ENCODE results near the gene VWA5B1. TPM values are rescaled to one million over a fixed set of nuclear protein-coding genes. Genes with fewer than 3 reads are reported as not detected.

The VWA5B1 gene
- total and polyA plus RNA-seq, 2 of the 8 experiments (the other 6 are each of a cell fraction or from before 2014, with no cell fraction given), result 0.54 to 2.3 TPM

GRCh38 chr1:20353836-20354235 lies 63.2 kb downstream of the VWA5B1 start:
- Histone ChIP-seq H3K23me2 (ENCODE audit: low read depth, low read length) (no peaks in the 10 kb centered on the region), H3K79me1 (ENCODE audit: low read depth, low read length) (no peaks in the 10 kb centered on the region), H2BK12ac (ENCODE audit: low read depth, low read length) (no peak overlapping the region), H2BK15ac (ENCODE audit: low read length) (no peak overlapping the region), H4K5ac (ENCODE audit: insufficient read length, low read depth, low read length) (no peak overlapping the region), H3K79me2 (ENCODE audit: control insufficient read depth in 1 of 2, insufficient read depth in 2 of 2, low read length in 2 of 2) (no peaks in the 10 kb centered on the region), H4K91ac (replicated peaks; ENCODE audit: insufficient read length, low read length) (no peak overlapping the region), H3K4ac (replicated peaks; ENCODE audit: insufficient read length, low read depth, low read length) (no peak overlapping the region), H2BK20ac (ENCODE audit: low read length) (no peak overlapping the region), H2AK5ac (ENCODE audit: low read depth, low read length) (no peak overlapping the region), H3K27ac (ENCODE audit: low read depth, low read length) (no peak overlapping the region), H3K27me3 (replicated peaks in 1 of 4; ENCODE audit: control insufficient read depth in 3 of 4, extremely low read depth in 1 of 4, insufficient read depth in 3 of 4, low read length in 3 of 4) (no peaks in the 10 kb centered on the region; a peak in 2 of 7 replicates), H3K14ac (ENCODE audit: insufficient read length) (no peak overlapping the region), H4K20me1 (replicated peaks in 1 of 2; ENCODE audit: control insufficient read depth in 1 of 2, insufficient read depth in 2 of 2, low read length in 2 of 2) (no peaks in the 10 kb centered on the region), H3K23ac (ENCODE audit: insufficient read length) (no peak overlapping the region), H2AFZ (ENCODE audit: low read length) (no peak overlapping the region), H3K4me3 (ENCODE audit: extremely low read depth in 1 of 4, insufficient read depth in 2 of 4, low read depth in 3 of 4, low read length in 4 of 4) (no peak overlapping the region), H3K36me3 (ENCODE audit: control insufficient read depth in 2 of 4, insufficient read depth in 4 of 4, low read length in 3 of 4) (no peaks in the 10 kb centered on the region), H3K18ac (ENCODE audit: extremely low read depth, low read length) (no peak overlapping the region), H2BK120ac (replicated peaks; ENCODE audit: low read depth, low read length) (no peak overlapping the region), H4K8ac (ENCODE audit: extremely low read depth, insufficient read depth, low read length) (no peak overlapping the region), H3K9ac (replicated peaks in 1 of 4; ENCODE audit: extremely low read depth in 1 of 4, low read depth in 3 of 4, low read length in 3 of 4) (no peak overlapping the region), H2BK5ac (ENCODE audit: low read depth, low read length) (no peak overlapping the region), H3K4me2 (ENCODE audit: insufficient read depth in 1 of 2, low read depth in 2 of 2, low read length in 2 of 2) (no peak overlapping the region), H3K56ac (replicated peaks; ENCODE audit: insufficient read length, low read depth, low read length) (no peak overlapping the region), H3K9me3 (ENCODE audit: insufficient read depth in 2 of 2, low read depth in 1 of 2, low read length in 1 of 2) (no peaks in the 10 kb centered on the region), H3K4me1 (replicated peaks in 1 of 4; ENCODE audit: control insufficient read depth in 3 of 4, insufficient read depth in 4 of 4, low read length in 3 of 4) (0 out of 7 replicates have a peak, but pooled peaks cover 0 to under 1% (median 0%) of the 10 kb centered on the region in 4 experiments)
- ChIA-PET POLR2A (ENCODE audit: partially characterized antibody) (no interaction called here), CTCF (ENCODE audit: partially characterized antibody) (interaction anchor here (0.7 to 4.5 kb wide), 4 partner anchors 9 to 137 kb away, joined by 3 to 37 read pairs (median 5); no protein-coding TSS in a partner anchor)
- DNase-seq (ENCODE audit: low read depth in 1 of 2, low spot score in 2 of 2), result no peak
- FAIRE-seq, result no peak
- 81% methylated on average over 17 of the region's 17 CpGs; no CpG with 5 or more reads in 1 of the 2 experiments for WGBS, 2 experiments (ENCODE audit: extremely low coverage in 1 of 2, insufficient coverage in 1 of 2, insufficient read length in 1 of 2, insufficient replicate concordance in 2 of 2, low coverage in 1 of 2, low lambda C conversion rate in 2 of 2, missing lambda C conversion rate in 1 of 2)
- TF ChIP-seq TCF12 (IDR thresholded peaks at IDR 0.05; ENCODE audit: low read depth, low read length), result no peak
- TF ChIP-seq KDM5A (IDR thresholded peaks at IDR 0.05; ENCODE audit: low read length), result no peak
- TF ChIP-seq TAF1 (IDR thresholded peaks at IDR 0.05; ENCODE audit: low read depth, low read length), result no peak
- no peak for TF ChIP-seq CBX8 (IDR thresholded peaks at IDR 0.05; ENCODE audit: borderline replicate concordance, low read depth, low read length)
- TF ChIP-seq, protein P1, sequence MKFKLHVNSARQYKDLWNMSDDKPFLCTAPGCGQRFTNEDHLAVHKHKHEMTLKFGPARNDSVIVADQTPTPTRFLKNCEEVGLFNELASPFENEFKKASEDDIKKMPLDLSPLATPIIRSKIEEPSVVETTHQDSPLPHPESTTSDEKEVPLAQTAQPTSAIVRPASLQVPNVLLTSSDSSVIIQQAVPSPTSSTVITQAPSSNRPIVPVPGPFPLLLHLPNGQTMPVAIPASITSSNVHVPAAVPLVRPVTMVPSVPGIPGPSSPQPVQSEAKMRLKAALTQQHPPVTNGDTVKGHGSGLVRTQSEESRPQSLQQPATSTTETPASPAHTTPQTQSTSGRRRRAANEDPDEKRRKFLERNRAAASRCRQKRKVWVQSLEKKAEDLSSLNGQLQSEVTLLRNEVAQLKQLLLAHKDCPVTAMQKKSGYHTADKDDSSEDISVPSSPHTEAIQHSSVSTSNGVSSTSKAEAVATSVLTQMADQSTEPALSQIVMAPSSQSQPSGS (IDR thresholded peaks at IDR 0.05; ENCODE audit: low read length), result no peak
- TF ChIP-seq HDAC6 (IDR thresholded peaks at IDR 0.05; ENCODE audit: low read depth, low read length), result no peak
- no peak for TF ChIP-seq TAF7 (optimal IDR thresholded peaks at IDR 0.05; ENCODE audit: borderline replicate concordance, low read depth, low read length)
- TF ChIP-seq NRF1 (IDR thresholded peaks at IDR 0.05; ENCODE audit: low read depth, low read length), result no peak
- no peak for TF ChIP-seq RFX5 (IDR thresholded peaks at IDR 0.05; ENCODE audit: borderline replicate concordance, low read depth, low read length)
- TF ChIP-seq FOSL1 (IDR thresholded peaks at IDR 0.05; ENCODE audit: insufficient read depth, low read depth, low read length), result no peak
- TF ChIP-seq SP4 (IDR thresholded peaks at IDR 0.05; ENCODE audit: low read length), result no peak
- TF ChIP-seq YY1 (IDR thresholded peaks at IDR 0.05; ENCODE audit: low read depth, low read length), result no peak
- no peak for TF ChIP-seq HDAC2 (IDR thresholded peaks at IDR 0.05; ENCODE audit: borderline replicate concordance in 1 of 2, low read depth in 2 of 2, low read length in 2 of 2)
- TF ChIP-seq SIRT6 (IDR thresholded peaks at IDR 0.05; ENCODE audit: low read length), result no peak

All from H1 (cell line).